Panc1 (cell line): ENCODE data around the gene DPM2. TPM values are rescaled to one million over a fixed set of nuclear protein-coding genes. Genes with fewer than 3 reads are reported as not detected.

Source experiments
- ATAC-seq: fragments of 200-7000 bp; cut with Tn5 transposase; 2 replicates; pipeline ENCODE4 v1.9.1; 2020; ENCODE audit warnings: mild to moderate bottlenecking, moderate library complexity
- BruUV-seq: library from RNA; stranded (reverse); fragments of 400-500 nt; replicated peaks from 2 replicates; lab custom pipeline; 2021; lab: Mats Ljungman, UMichigan
- CTCF ChIA-PET: fragments of 300-600 bp; sonication (Branson Sonifier 250); formaldehyde crosslinking; loops from one replicate; lab custom pipeline; 2022; ENCODE audit warnings: antibody characterized with exemption; lab: Charles Lee
- POLR2A ChIA-PET: fragments of 300-600 bp; sonication (Branson Sonifier 250); formaldehyde crosslinking; loops from one replicate; lab custom pipeline; 2022; ENCODE audit warnings: antibody characterized with exemption; lab: Charles Lee
- DNase-seq: peaks from one replicate; pipeline ENCODE4 v3.0.0-alpha.2; 2010; ENCODE audit warnings: low read depth, low spot score
- H3K27ac ChIP-seq: 2 replicates; pipeline ENCODE4 v1.5.1; 2011; ENCODE audit warnings: mild to moderate bottlenecking, low read length, inconsistent platforms
- H3K27me3 ChIP-seq: fragments of 200-500 bp; sonication (Bioruptor generic); 2 replicates; pipeline ENCODE4 v1.6.0; 2014; ENCODE audit warnings: low read length, inconsistent platforms; ENCODE audit not compliant: control insufficient read depth, insufficient read depth
- H3K36me3 ChIP-seq: fragments of 200-500 bp; sonication (Bioruptor generic); 2 replicates; pipeline ENCODE4 v1.5.1; 2014; ENCODE audit warnings: inconsistent platforms, mild to moderate bottlenecking, low read length, moderate library complexity; ENCODE audit not compliant: control insufficient read depth, insufficient read depth
- H3K4me1 ChIP-seq: 2 replicates; pipeline ENCODE4 v1.5.1; 2011; ENCODE audit warnings: inconsistent platforms, mild to moderate bottlenecking, low read length, moderate library complexity; ENCODE audit not compliant: control insufficient read depth, insufficient read depth
- H3K4me3 ChIP-seq, 2 experiments: 2 replicates each; pipeline ENCODE4 v1.5.1; 2011 to 2012; ENCODE audit warnings: low read depth in 2 of 2, low read length in 2 of 2, mild to moderate bottlenecking in 2 of 2, inconsistent platforms in 1 of 2, moderate library complexity in 1 of 2
- H3K9me3 ChIP-seq: fragments of 200-500 bp; sonication (Bioruptor generic); 2 replicates; pipeline ENCODE4 v1.5.1; 2014; ENCODE audit warnings: low read depth, mild to moderate bottlenecking, inconsistent platforms, low read length, moderate library complexity; ENCODE audit not compliant: control insufficient read depth, insufficient read depth
- POLR2AphosphoS5 ChIP-seq: IDR thresholded peaks from 2 replicates; pipeline ENCODE4 v1.6.1; 2012; ENCODE audit warnings: mild to moderate bottlenecking, low read depth, low read length, moderate library complexity
- SIN3A ChIP-seq: IDR thresholded peaks from 2 replicates; pipeline ENCODE4 v1.6.1; 2012; ENCODE audit warnings: low read depth, mild to moderate bottlenecking, low read length, moderate library complexity, borderline replicate concordance; ENCODE audit not compliant: insufficient read depth
- TCF7L2 ChIP-seq: IDR thresholded peaks from 2 replicates; pipeline ENCODE4 v1.6.1; 2011; ENCODE audit warnings: mild to moderate bottlenecking, low read depth, low read length, inconsistent platforms
- in situ Hi-C: cut with HindIII; loops from 2 replicates; pipeline ENCODE4 v1.10.0; 2016; ENCODE audit warnings: low sequenced_read_pairs, low pct_unique_long_range_greater_than_20kb
- intact Hi-C: fragments of 100-400 bp; cut with micrococcal nuclease; formaldehyde crosslinking; loops from one replicate; pipeline ENCODE4 v1.10.0; 2022; ENCODE audit not compliant: unreplicated experiment
- total RNA-seq: library from RNA; stranded (reverse); gene quantifications from one replicate; pipeline ENCODE4 v1.2.1, GENCODE V29; 2021; ENCODE audit not compliant: unreplicated experiment
- TF ChIP-seq, protein P1 (sequence below): fragments of 450-650 bp; IDR thresholded peaks from 2 replicates; pipeline ENCODE4 v1.5.1; 2017; ENCODE audit warnings: mild to moderate bottlenecking
- TF ChIP-seq, protein P2 (sequence below), 2 experiments: IDR thresholded peaks; 2 replicates each; pipeline ENCODE4 v1.6.1; 2011 to 2012; ENCODE audit warnings: low read depth in 2 of 2, control low read depth in 1 of 2, low read length in 1 of 2, mild to moderate bottlenecking in 1 of 2, moderate library complexity in 1 of 2; ENCODE audit not compliant: insufficient read depth in 1 of 2

Gene DPM2
- total RNA-seq, 1 experiment from 2014 or later: 58.7 TPM

DNA sequence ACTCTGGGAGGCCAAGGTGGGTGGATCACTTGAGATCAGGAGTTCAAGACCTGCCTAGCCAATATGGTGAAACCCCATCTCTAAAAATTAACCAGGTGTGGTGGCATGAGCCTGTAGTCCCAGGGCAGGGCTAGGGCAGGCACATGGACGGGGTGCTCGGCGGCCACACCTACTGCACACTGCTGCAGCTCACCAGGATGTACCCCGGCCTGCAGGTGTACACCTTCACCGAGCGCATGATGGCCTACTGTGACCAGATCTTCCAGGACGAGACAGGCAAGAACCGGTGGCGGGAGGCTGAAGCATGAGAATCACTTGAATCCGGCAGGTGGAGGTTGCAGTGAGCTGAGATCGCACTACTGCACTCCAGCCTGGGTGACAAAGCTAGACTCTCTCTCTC lies 24.0 kb downstream of the DPM2 start:
- intact Hi-C loops (no loop called here), in situ Hi-C loops (no loop called here)

DNA sequence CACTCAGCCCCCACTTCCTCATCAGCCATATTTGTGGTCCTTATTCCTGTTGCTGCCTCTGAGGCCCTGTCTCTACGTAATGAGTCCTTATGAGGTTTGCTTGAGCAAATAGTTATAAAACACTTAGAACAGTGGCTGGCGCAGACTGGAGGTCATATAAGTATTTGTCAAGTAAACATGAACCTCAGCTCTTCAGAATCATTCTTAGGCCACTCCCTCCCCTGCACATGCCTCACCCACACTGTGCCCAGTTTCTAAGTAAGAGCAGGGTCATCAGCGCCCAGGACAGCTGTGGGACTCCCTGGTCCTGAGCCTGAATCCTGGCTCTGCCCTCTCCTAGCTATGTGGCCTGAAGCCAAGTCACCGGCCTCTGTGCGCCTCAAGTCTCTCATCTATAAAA lies 24.8 kb downstream of the DPM2 start:
- no peak for TF ChIP-seq TCF7L2
- TF ChIP-seq, protein P1, sequence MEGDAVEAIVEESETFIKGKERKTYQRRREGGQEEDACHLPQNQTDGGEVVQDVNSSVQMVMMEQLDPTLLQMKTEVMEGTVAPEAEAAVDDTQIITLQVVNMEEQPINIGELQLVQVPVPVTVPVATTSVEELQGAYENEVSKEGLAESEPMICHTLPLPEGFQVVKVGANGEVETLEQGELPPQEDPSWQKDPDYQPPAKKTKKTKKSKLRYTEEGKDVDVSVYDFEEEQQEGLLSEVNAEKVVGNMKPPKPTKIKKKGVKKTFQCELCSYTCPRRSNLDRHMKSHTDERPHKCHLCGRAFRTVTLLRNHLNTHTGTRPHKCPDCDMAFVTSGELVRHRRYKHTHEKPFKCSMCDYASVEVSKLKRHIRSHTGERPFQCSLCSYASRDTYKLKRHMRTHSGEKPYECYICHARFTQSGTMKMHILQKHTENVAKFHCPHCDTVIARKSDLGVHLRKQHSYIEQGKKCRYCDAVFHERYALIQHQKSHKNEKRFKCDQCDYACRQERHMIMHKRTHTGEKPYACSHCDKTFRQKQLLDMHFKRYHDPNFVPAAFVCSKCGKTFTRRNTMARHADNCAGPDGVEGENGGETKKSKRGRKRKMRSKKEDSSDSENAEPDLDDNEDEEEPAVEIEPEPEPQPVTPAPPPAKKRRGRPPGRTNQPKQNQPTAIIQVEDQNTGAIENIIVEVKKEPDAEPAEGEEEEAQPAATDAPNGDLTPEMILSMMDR: no peak
- TF ChIP-seq, protein P2, sequence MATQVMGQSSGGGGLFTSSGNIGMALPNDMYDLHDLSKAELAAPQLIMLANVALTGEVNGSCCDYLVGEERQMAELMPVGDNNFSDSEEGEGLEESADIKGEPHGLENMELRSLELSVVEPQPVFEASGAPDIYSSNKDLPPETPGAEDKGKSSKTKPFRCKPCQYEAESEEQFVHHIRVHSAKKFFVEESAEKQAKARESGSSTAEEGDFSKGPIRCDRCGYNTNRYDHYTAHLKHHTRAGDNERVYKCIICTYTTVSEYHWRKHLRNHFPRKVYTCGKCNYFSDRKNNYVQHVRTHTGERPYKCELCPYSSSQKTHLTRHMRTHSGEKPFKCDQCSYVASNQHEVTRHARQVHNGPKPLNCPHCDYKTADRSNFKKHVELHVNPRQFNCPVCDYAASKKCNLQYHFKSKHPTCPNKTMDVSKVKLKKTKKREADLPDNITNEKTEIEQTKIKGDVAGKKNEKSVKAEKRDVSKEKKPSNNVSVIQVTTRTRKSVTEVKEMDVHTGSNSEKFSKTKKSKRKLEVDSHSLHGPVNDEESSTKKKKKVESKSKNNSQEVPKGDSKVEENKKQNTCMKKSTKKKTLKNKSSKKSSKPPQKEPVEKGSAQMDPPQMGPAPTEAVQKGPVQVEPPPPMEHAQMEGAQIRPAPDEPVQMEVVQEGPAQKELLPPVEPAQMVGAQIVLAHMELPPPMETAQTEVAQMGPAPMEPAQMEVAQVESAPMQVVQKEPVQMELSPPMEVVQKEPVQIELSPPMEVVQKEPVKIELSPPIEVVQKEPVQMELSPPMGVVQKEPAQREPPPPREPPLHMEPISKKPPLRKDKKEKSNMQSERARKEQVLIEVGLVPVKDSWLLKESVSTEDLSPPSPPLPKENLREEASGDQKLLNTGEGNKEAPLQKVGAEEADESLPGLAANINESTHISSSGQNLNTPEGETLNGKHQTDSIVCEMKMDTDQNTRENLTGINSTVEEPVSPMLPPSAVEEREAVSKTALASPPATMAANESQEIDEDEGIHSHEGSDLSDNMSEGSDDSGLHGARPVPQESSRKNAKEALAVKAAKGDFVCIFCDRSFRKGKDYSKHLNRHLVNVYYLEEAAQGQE (IDR thresholded peaks at IDR 0.05; ENCODE audit: insufficient read depth in 1 of 2, low read depth in 2 of 2, low read length in 1 of 2): no peak
- no peak for TF ChIP-seq POLR2AphosphoS5
- ATAC-seq (no peak), DNase-seq (no peak)
- in situ Hi-C loops: no loop called here
- H3K4me1 ChIP-seq: peaks cover 12% of the 10 kb centered on the region
- no peaks in the 10 kb centered on the region for H3K36me3 ChIP-seq
- ChIA-PET POLR2A (no interaction called here), CTCF (no interaction called here)
- BruUV-seq: no TSS peak
- no peak overlapping the region for H3K27ac ChIP-seq
- H3K4me3 ChIP-seq: no peak overlapping the region
- H3K9me3 ChIP-seq: no peaks in the 10 kb centered on the region
- H3K27me3 ChIP-seq: no peaks in the 10 kb centered on the region
- intact Hi-C loops: no loop called here

More for the DNA sequence above, 24.0 kb downstream of the DPM2 start:
- DNase-seq (no peak), ATAC-seq (no peak)
- ChIA-PET POLR2A (no interaction called here), CTCF (no interaction called here)
- peaks cover 20% of the 10 kb centered on the region for H3K4me1 ChIP-seq
- H3K4me3 ChIP-seq: no peak overlapping the region
- no peaks in the 10 kb centered on the region for H3K9me3 ChIP-seq
- no peak overlapping the region for H3K27ac ChIP-seq
- no peaks in the 10 kb centered on the region for H3K36me3 ChIP-seq
- H3K27me3 ChIP-seq: no peaks in the 10 kb centered on the region
- no peak for TF ChIP-seq SIN3A
- TF ChIP-seq POLR2AphosphoS5: no peak
- TF ChIP-seq, protein P2 (IDR thresholded peaks at IDR 0.05; ENCODE audit: insufficient read depth in 1 of 2, low read depth in 2 of 2, low read length in 1 of 2): no peak
- TF ChIP-seq, protein P1: no peak
- TF ChIP-seq TCF7L2: no peak
- no TSS peak for BruUV-seq
